Hindlimb muscle (tissue), 1 donor: ENCODE data around the gene CRYBG1. TPM values are rescaled to one million over a fixed set of nuclear protein-coding genes. Genes with fewer than 3 reads are reported as not detected.
A peak's percentile ranks its signal among the peaks of the same experiment; 100 is the strongest.
"Not testable (repeated sequence)": the region's sequence is repeated elsewhere in the genome, so short reads cannot be mapped to it uniquely, and the experiment has no call there.

Source experiments
- DNase-seq: peaks from one replicate; pipeline ENCODE4 v3.0.0-alpha.2; 2013
- polyA plus RNA-seq: library from polyadenylated mRNA; unstranded; fragments of 120-200 nt; gene quantifications from one replicate; pipeline ENCODE4 v1.2.1, GENCODE V29; 2013; ENCODE audit not compliant: insufficient read length

The CRYBG1 gene
- polyA plus RNA-seq, 1 donor, result 3.1 TPM

- DNase-seq, result no peak
These were observed 197.8 kb downstream of the CRYBG1 start for GRCh38 chr6:106558364-106558763.

GRCh38 chr6:106559659-106560058, 199.1 kb downstream of the CRYBG1 start:
- not testable (repeated sequence) for DNase-seq

GRCh38 chr6:106560996-106561685, 200.6 kb downstream of the CRYBG1 start:
- no peak for DNase-seq

GRCh38 chr6:106561686-106562405, 201.3 kb downstream of the CRYBG1 start:
- no peak for DNase-seq

- DNase-seq, result no peak
These were observed 203.1 kb downstream of the CRYBG1 start for GRCh38 chr6:106563614-106564013.

GRCh38 chr6:106564476-106564875, 204.0 kb downstream of the CRYBG1 start:
- no peak for DNase-seq

- no peak for DNase-seq
These were observed 208.0 kb downstream of the CRYBG1 start for GRCh38 chr6:106568530-106568929.

GRCh38 chr6:106569428-106569827, 208.9 kb downstream of the CRYBG1 start:
- DNase-seq, result no peak

- DNase-seq, result no peak
These were observed 211.9 kb downstream of the CRYBG1 start for GRCh38 chr6:106572436-106572835.

GRCh38 chr6:106572875-106573585, 212.5 kb downstream of the CRYBG1 start:
- no peak for DNase-seq

- no peak for DNase-seq
These were observed 214.4 kb downstream of the CRYBG1 start for GRCh38 chr6:106574741-106575458.

GRCh38 chr6:106579281-106579680, 218.8 kb downstream of the CRYBG1 start:
- no peak for DNase-seq

GRCh38 chr6:106581468-106581867, 221.0 kb downstream of the CRYBG1 start:
- DNase-seq, result no peak

- no peak for DNase-seq
These were observed 226.4 kb downstream of the CRYBG1 start for GRCh38 chr6:106586815-106587415.

- not testable (repeated sequence) for DNase-seq
These were observed 228.4 kb downstream of the CRYBG1 start for GRCh38 chr6:106588937-106589336.

GRCh38 chr6:106591111-106591825, 230.8 kb downstream of the CRYBG1 start:
- no peak for DNase-seq

- DNase-seq, result no peak
These were observed 238.9 kb downstream of the CRYBG1 start for GRCh38 chr6:106599440-106599839.

GRCh38 chr6:106600329-106600728, 239.8 kb downstream of the CRYBG1 start:
- no peak for DNase-seq

- peak; percentile 26 for DNase-seq
These were observed 247.7 kb downstream of the CRYBG1 start for GRCh38 chr6:106608080-106608668.

- peak; percentile 12 for DNase-seq
These were observed 249.2 kb downstream of the CRYBG1 start for GRCh38 chr6:106609699-106610098.

GRCh38 chr6:106611030-106611429, 250.5 kb downstream of the CRYBG1 start:
- no peak for DNase-seq
